ENCODE measurements around the gene CORIN.

Gene CORIN

GRCh38 chr4:47647544-47647943 lies 190.3 kb downstream of the CORIN start:
- no peak for DNase-seq (ENCODE audit: low read depth in 2 of 2, low spot score in 1 of 2)

- DNase-seq (ENCODE audit: low read depth in 2 of 2, low spot score in 1 of 2), result no peak
Observed at GRCh38 chr4:47647029-47647428, 190.8 kb downstream of the CORIN start.

- no peak for DNase-seq (ENCODE audit: low read depth in 2 of 2, low spot score in 1 of 2)
Observed at GRCh38 chr4:47646372-47646771, 191.5 kb downstream of the CORIN start.

GRCh38 chr4:47643845-47644244 lies 194.0 kb downstream of the CORIN start:
- DNase-seq (ENCODE audit: low read depth in 2 of 2, low spot score in 1 of 2), result no peak

GRCh38 chr4:47642985-47643760 lies 194.7 kb downstream of the CORIN start:
- no peak for DNase-seq (ENCODE audit: low read depth in 2 of 2, low spot score in 1 of 2)

GRCh38 chr4:47642191-47642830 lies 195.6 kb downstream of the CORIN start:
- no peak for DNase-seq (ENCODE audit: low read depth in 2 of 2, low spot score in 1 of 2)

GRCh38 chr4:47641755-47642154 lies 196.1 kb downstream of the CORIN start:
- DNase-seq (ENCODE audit: low read depth in 2 of 2, low spot score in 1 of 2), result no peak

- no peak for DNase-seq (ENCODE audit: low read depth in 2 of 2, low spot score in 1 of 2)
Observed at GRCh38 chr4:47640911-47641310, 197.0 kb downstream of the CORIN start.

- DNase-seq (ENCODE audit: low read depth in 2 of 2, low spot score in 1 of 2), result no peak
Observed at GRCh38 chr4:47639531-47639930, 198.3 kb downstream of the CORIN start.

- no peak for DNase-seq (ENCODE audit: low read depth in 2 of 2, low spot score in 1 of 2)
Observed at GRCh38 chr4:47631161-47631560, 206.7 kb downstream of the CORIN start.

- DNase-seq (ENCODE audit: low read depth in 2 of 2, low spot score in 1 of 2), result no peak
Observed at GRCh38 chr4:47624031-47624441, 213.8 kb downstream of the CORIN start.

GRCh38 chr4:47621181-47621580 lies 216.7 kb downstream of the CORIN start:
- no peak for DNase-seq (ENCODE audit: low read depth in 2 of 2, low spot score in 1 of 2)

- no peak for DNase-seq (ENCODE audit: low read depth in 2 of 2, low spot score in 1 of 2)
Observed at GRCh38 chr4:47619691-47620090, 218.2 kb downstream of the CORIN start.

GRCh38 chr4:47617607-47618006 lies 220.3 kb downstream of the CORIN start:
- no peak for DNase-seq (ENCODE audit: low read depth in 2 of 2, low spot score in 1 of 2)

GRCh38 chr4:47615385-47615784 lies 222.5 kb downstream of the CORIN start:
- DNase-seq (ENCODE audit: low read depth in 2 of 2, low spot score in 1 of 2), result no peak

GRCh38 chr4:47612116-47613023 lies 225.5 kb downstream of the CORIN start:
- DNase-seq (ENCODE audit: low read depth in 2 of 2, low spot score in 1 of 2), result no peak

- no peak for DNase-seq (ENCODE audit: low read depth in 2 of 2, low spot score in 1 of 2)
Observed at GRCh38 chr4:47606482-47606881, 231.4 kb downstream of the CORIN start.

- DNase-seq (ENCODE audit: low read depth in 2 of 2, low spot score in 1 of 2), result no peak
Observed at GRCh38 chr4:47598896-47599295, 239.0 kb downstream of the CORIN start.

- no peak for DNase-seq (ENCODE audit: low read depth in 2 of 2, low spot score in 1 of 2)
Observed at GRCh38 chr4:47598320-47598719, 239.5 kb downstream of the CORIN start.

- no peak for DNase-seq (ENCODE audit: low read depth in 2 of 2, low spot score in 1 of 2)
Observed at GRCh38 chr4:47597696-47598095, 240.2 kb downstream of the CORIN start.

- no peak for DNase-seq (ENCODE audit: low read depth in 2 of 2, low spot score in 1 of 2)
Observed at GRCh38 chr4:47590325-47590724, 247.5 kb downstream of the CORIN start.

GRCh38 chr4:47579235-47579634 lies 258.6 kb downstream of the CORIN start:
- no peak for DNase-seq (ENCODE audit: low read depth in 2 of 2, low spot score in 1 of 2)

Data from stimulated activated CD8-positive, alpha-beta memory T cell treated with anti-CD3 and anti-CD28 coated beads, Interleukin-4, amount 100 ng/mL, for 1 hour (primary cell).